HFF-Myc (cell line): ENCODE measurements around the gene DYRK3.

Experiments used
- DNase-seq: peaks from one replicate; pipeline ENCODE4 v3.0.0-alpha.2; 2011; ENCODE audit warnings: low read depth; ENCODE audit errors: extremely low read depth
- H3K4me3 ChIP-seq: replicated peaks from 2 replicates; pipeline ENCODE4 v1.5.1; 2011; ENCODE audit warnings: low read depth, mild to moderate bottlenecking, control low read depth, low read length
- CTCF ChIP-seq: IDR thresholded peaks from 2 replicates; pipeline ENCODE4 v1.5.1; 2012; ENCODE audit warnings: mild to moderate bottlenecking, low read depth, low read length, control low read depth; ENCODE audit errors: missing control alignments

Gene DYRK3

GRCh38 chr1:206653715-206654459 lies 18.6 kb downstream of the DYRK3 start:
- H3K4me3 ChIP-seq = no peak overlapping the region
- DNase-seq = no peak
- no peak for TF ChIP-seq CTCF

- DNase-seq = no peak
- TF ChIP-seq CTCF = no peak
- H3K4me3 ChIP-seq = no peak overlapping the region
Observed at GRCh38 chr1:206654828-206655227, 19.5 kb downstream of the DYRK3 start.

GRCh38 chr1:206655471-206655882 lies 20.1 kb downstream of the DYRK3 start:
- no peak for DNase-seq

GRCh38 chr1:206656936-206657335 lies 21.6 kb downstream of the DYRK3 start:
- no peak for DNase-seq
- TF ChIP-seq CTCF = no peak
- H3K4me3 ChIP-seq = no peak overlapping the region

More at GRCh38 chr1:206655471-206655882, 20.1 kb downstream of the DYRK3 start:
- no peak overlapping the region for H3K4me3 ChIP-seq
- TF ChIP-seq CTCF = no peak

GRCh38 chr1:206657751-206658150 lies 22.4 kb downstream of the DYRK3 start:
- no peak for DNase-seq
- TF ChIP-seq CTCF = no peak
- H3K4me3 ChIP-seq = no peak overlapping the region

GRCh38 chr1:206658264-206658980 lies 23.1 kb downstream of the DYRK3 start:
- DNase-seq = no peak
- no peak overlapping the region for H3K4me3 ChIP-seq
- peak; percentile 66 for TF ChIP-seq CTCF
